Measurements from ENCODE around the gene GJD4. TPM values are rescaled to one million over a fixed set of nuclear protein-coding genes. Genes with fewer than 3 reads are reported as not detected.

The GJD4 gene
- total and polyA plus RNA-seq, 8 donors = 0.11 to 0.13 TPM; not detected in 6

- DNase-seq = no peak
- peaks cover 0 to 33% of the 10 kb centered on the region in 2 donors for H3K36me3 ChIP-seq
- no peak for ATAC-seq
- H3K27ac ChIP-seq = no peak overlapping the region
- intact Hi-C loops (cut with DNase I) = no loop called here
- no peak overlapping the region for H3K4me3 ChIP-seq
- H3K27me3 ChIP-seq = no peaks in the 10 kb centered on the region
- H3K4me1 ChIP-seq = peaks cover 0 to 20% of the 10 kb centered on the region in 2 donors
- TF ChIP-seq CTCF (IDR thresholded peaks at IDR 0.05) = no peak
- no peaks in the 10 kb centered on the region for H3K9me3 ChIP-seq
Measured at GRCh38 chr10:35562427-35562826, 42.7 kb upstream of the GJD4 start.

GRCh38 chr10:35563261-35563891, 41.8 kb upstream of the GJD4 start:
- H3K4me1 ChIP-seq = peaks cover 0 to 20% of the 10 kb centered on the region in 2 donors
- DNase-seq (peak in 3 of 4 donors; percentile 38 to 67 (median 53)), ATAC-seq (peak; percentile 90)
- intact Hi-C loops (cut with DNase I) = no loop called here
- H3K27me3 ChIP-seq = no peaks in the 10 kb centered on the region
- H3K36me3 ChIP-seq = peaks cover 0 to 43% of the 10 kb centered on the region in 2 donors
- H3K27ac ChIP-seq = no peak overlapping the region
- peak; percentile 88 to 97 for TF ChIP-seq CTCF (IDR thresholded peaks at IDR 0.05)
- H3K9me3 ChIP-seq = no peaks in the 10 kb centered on the region
- no peak overlapping the region for H3K4me3 ChIP-seq

GRCh38 chr10:35564341-35564968, 40.7 kb upstream of the GJD4 start:
- H3K9me3 ChIP-seq = no peaks in the 10 kb centered on the region
- H3K4me3 ChIP-seq = no peak overlapping the region
- H3K27ac ChIP-seq = no peak overlapping the region
- peaks cover 0 to 54% of the 10 kb centered on the region in 2 donors for H3K36me3 ChIP-seq
- TF ChIP-seq CTCF (IDR thresholded peaks at IDR 0.05) = no peak
- ATAC-seq (peak; percentile 56), DNase-seq (peak in 1 of 4 donors; percentile 15)
- intact Hi-C loops (cut with DNase I) = no loop called here
- H3K27me3 ChIP-seq = no peaks in the 10 kb centered on the region
- H3K4me1 ChIP-seq = peaks cover 0 to 20% of the 10 kb centered on the region in 2 donors

- DNase-seq = no peak
- H3K27me3 ChIP-seq = no peaks in the 10 kb centered on the region
- peaks cover 0 to 61% of the 10 kb centered on the region in 2 donors for H3K36me3 ChIP-seq
- H3K4me3 ChIP-seq = no peak overlapping the region
- no peaks in the 10 kb centered on the region for H3K9me3 ChIP-seq
- intact Hi-C loops (cut with DNase I) = no loop called here
- peaks cover 0 to 20% of the 10 kb centered on the region in 2 donors for H3K4me1 ChIP-seq
- no peak overlapping the region for H3K27ac ChIP-seq
- TF ChIP-seq CTCF (IDR thresholded peaks at IDR 0.05) = no peak
- ATAC-seq = no peak
Measured at GRCh38 chr10:35565602-35566081, 39.5 kb upstream of the GJD4 start.

- intact Hi-C loops (cut with DNase I) = no loop called here
- no peak for TF ChIP-seq CTCF (IDR thresholded peaks at IDR 0.05)
- no peaks in the 10 kb centered on the region for H3K9me3 ChIP-seq
- no peaks in the 10 kb centered on the region for H3K27me3 ChIP-seq
- H3K36me3 ChIP-seq = peaks cover 0 to 71% of the 10 kb centered on the region in 2 donors
- H3K4me3 ChIP-seq = no peak overlapping the region
- DNase-seq = no peak
- ATAC-seq = no peak
- H3K27ac ChIP-seq = no peak overlapping the region
- H3K4me1 ChIP-seq = peaks cover 0 to 20% of the 10 kb centered on the region in 2 donors
Measured at GRCh38 chr10:35567951-35568350, 37.2 kb upstream of the GJD4 start.
